Mammary epithelial cell (primary cell): Measurements from ENCODE around the gene RNF213.

Experiments
- EZH2 ChIP-seq: IDR thresholded peaks from 2 replicates; pipeline ENCODE4 v1.6.1; 2012; ENCODE audit warnings: low read length, inconsistent platforms, borderline replicate concordance
- TF ChIP-seq, protein P1 (sequence below), 2 donors: IDR thresholded peaks in 1 of 2; conservative IDR thresholded peaks in 1 of 2; 2 replicates each; pipeline ENCODE4 v1.5.1; 2011 to 2012; ENCODE audit warnings: inconsistent platforms in 2 of 2, low read length in 2 of 2, mild to moderate bottlenecking in 2 of 2, control low read depth in 1 of 2, low read depth in 1 of 2; ENCODE audit not compliant: insufficient read depth in 1 of 2; ENCODE audit errors: extremely low read depth in 1 of 2

DNA sequence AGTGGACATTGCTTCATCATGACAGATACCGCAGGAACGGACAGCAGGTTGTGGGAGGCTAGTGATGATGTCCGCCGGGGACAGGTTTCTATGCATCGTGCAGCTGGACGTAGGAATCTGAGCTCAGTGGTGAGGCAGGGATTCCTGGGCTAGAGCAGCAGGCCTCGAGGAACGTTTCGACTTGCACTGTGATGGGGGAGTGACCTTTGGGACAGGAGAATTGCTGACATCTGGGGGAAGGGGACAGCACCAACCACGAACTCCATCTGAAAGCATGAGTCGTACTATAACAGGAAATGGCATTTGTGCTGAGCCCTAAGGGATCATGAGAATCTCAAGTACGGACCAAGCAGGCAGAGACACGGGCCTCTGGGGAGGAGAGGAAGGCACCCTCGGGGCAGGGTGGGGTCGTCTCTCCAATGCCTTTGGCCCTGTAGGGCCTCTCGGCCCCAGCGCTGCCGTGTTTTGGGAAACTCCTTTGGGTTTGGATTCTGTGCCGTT is 88.5 kb downstream of the RNF213 start:
- TF ChIP-seq, protein P1, sequence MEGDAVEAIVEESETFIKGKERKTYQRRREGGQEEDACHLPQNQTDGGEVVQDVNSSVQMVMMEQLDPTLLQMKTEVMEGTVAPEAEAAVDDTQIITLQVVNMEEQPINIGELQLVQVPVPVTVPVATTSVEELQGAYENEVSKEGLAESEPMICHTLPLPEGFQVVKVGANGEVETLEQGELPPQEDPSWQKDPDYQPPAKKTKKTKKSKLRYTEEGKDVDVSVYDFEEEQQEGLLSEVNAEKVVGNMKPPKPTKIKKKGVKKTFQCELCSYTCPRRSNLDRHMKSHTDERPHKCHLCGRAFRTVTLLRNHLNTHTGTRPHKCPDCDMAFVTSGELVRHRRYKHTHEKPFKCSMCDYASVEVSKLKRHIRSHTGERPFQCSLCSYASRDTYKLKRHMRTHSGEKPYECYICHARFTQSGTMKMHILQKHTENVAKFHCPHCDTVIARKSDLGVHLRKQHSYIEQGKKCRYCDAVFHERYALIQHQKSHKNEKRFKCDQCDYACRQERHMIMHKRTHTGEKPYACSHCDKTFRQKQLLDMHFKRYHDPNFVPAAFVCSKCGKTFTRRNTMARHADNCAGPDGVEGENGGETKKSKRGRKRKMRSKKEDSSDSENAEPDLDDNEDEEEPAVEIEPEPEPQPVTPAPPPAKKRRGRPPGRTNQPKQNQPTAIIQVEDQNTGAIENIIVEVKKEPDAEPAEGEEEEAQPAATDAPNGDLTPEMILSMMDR (conservative IDR thresholded peaks at IDR 0.05 in 1 of 2, IDR thresholded peaks at IDR 0.05 in 1 of 2; ENCODE audit: extremely low read depth in 1 of 2, insufficient read depth in 1 of 2, low read depth in 1 of 2, low read length in 2 of 2): no peak
- TF ChIP-seq EZH2: no peak
